DMS79 treated with DMSO at 0.1 percent for 48 hours (cell line): ENCODE measurements around the gene POT1.

Experiments
- DNase-seq: peaks from one replicate; lab custom pipeline; 2025; lab: John Stamatoyannopoulos, UW

Gene POT1

GRCh38 chr7:124909808-124910207, 19.8 kb downstream of the POT1 start:
- no peak for DNase-seq

- no peak for DNase-seq
Observed at GRCh38 chr7:124908259-124908658, 21.4 kb downstream of the POT1 start.

- DNase-seq = no peak
Observed at GRCh38 chr7:124907490-124907889, 22.1 kb downstream of the POT1 start.

- no peak for DNase-seq
Observed at GRCh38 chr7:124898531-124898930, 31.1 kb downstream of the POT1 start.

GRCh38 chr7:124896001-124896400, 33.6 kb downstream of the POT1 start:
- no peak for DNase-seq

GRCh38 chr7:124893140-124893827, 36.3 kb downstream of the POT1 start:
- no peak for DNase-seq

- no peak for DNase-seq
Observed at GRCh38 chr7:124887247-124887646, 42.4 kb downstream of the POT1 start.

- no peak for DNase-seq
Observed at GRCh38 chr7:124881981-124882380, 47.6 kb downstream of the POT1 start.

- no peak for DNase-seq
Observed at GRCh38 chr7:124879771-124880170, 49.9 kb downstream of the POT1 start.

- no peak for DNase-seq
Observed at GRCh38 chr7:124879103-124879502, 50.5 kb downstream of the POT1 start.

- no peak for DNase-seq
Observed at GRCh38 chr7:124874644-124875163, 54.9 kb downstream of the POT1 start.

GRCh38 chr7:124857672-124858235, 71.9 kb downstream of the POT1 start:
- no peak for DNase-seq

- DNase-seq = no peak
Observed at GRCh38 chr7:124856299-124856888, 73.2 kb downstream of the POT1 start.

- no peak for DNase-seq
Observed at GRCh38 chr7:124843336-124843735, 86.3 kb downstream of the POT1 start.

- no peak for DNase-seq
Observed at GRCh38 chr7:124840435-124840834, 89.2 kb downstream of the POT1 start.

- no peak for DNase-seq
Observed at GRCh38 chr7:124839687-124840086, 89.9 kb downstream of the POT1 start.

- DNase-seq = no peak
Observed at GRCh38 chr7:124836173-124836572, 93.5 kb downstream of the POT1 start.

GRCh38 chr7:124818807-124819206, 110.8 kb downstream of the POT1 start:
- no peak for DNase-seq

GRCh38 chr7:124813994-124814798, 115.4 kb downstream of the POT1 start:
- DNase-seq = no peak

GRCh38 chr7:124812764-124813163, 116.9 kb downstream of the POT1 start:
- DNase-seq = no peak

GRCh38 chr7:124811341-124811740, 118.3 kb downstream of the POT1 start:
- DNase-seq = no peak

- DNase-seq = no peak
Observed at GRCh38 chr7:124810605-124811004, 119.0 kb downstream of the POT1 start.

GRCh38 chr7:124808206-124808605, 121.4 kb downstream of the POT1 start:
- no peak for DNase-seq
